Spleen (tissue), 11 donors: ENCODE measurements around the gene NME1. TPM values are rescaled to one million over a fixed set of nuclear protein-coding genes. Genes with fewer than 3 reads are reported as not detected.
A peak's percentile ranks its signal among the peaks of the same experiment; 100 is the strongest.

Experiments used
- DNase-seq: peaks from one replicate; pipeline ENCODE4 v3.0.0-alpha.2; 2020
- H3K27ac ChIP-seq, 8 donors: fragments of 200-600 bp; sonication (generic) in 7 of 8; 1 replicate in 4 of 8; 2 replicates in 4 of 8; pipeline versions ENCODE4 v1.5.0 to v1.8.0; 2016 to 2021; ENCODE audit warnings: inconsistent platforms in 4 of 8, mild to moderate bottlenecking in 4 of 8, moderate library complexity in 1 of 8
- H3K27me3 ChIP-seq, 7 donors: fragments of 200-600 bp; sonication (generic) in 6 of 7; replicated peaks in 1 of 7; 1 replicate in 4 of 7; 2 replicates in 3 of 7; pipeline versions ENCODE4 v1.5.0 to v1.8.0; 2016 to 2021; ENCODE audit warnings: inconsistent platforms in 3 of 7, mild to moderate bottlenecking in 1 of 7
- H3K36me3 ChIP-seq, 6 donors: fragments of 200-600 bp; sonication (generic) in 5 of 6; 1 replicate in 4 of 6; 2 replicates in 2 of 6; pipeline versions ENCODE4 v1.5.0 to v1.8.0; 2016 to 2021; ENCODE audit warnings: inconsistent platforms in 2 of 6
- H3K4me1 ChIP-seq, 6 donors: fragments of 200-600 bp; sonication (generic) in 5 of 6; 1 replicate in 3 of 6; 2 replicates in 3 of 6; pipeline versions ENCODE4 v1.5.0 to v1.8.0; 2016 to 2021; ENCODE audit warnings: inconsistent platforms in 3 of 6
- H3K4me3 ChIP-seq, 8 donors: fragments of 200-600 bp; sonication (generic) in 7 of 8; 1 replicate in 4 of 8; 2 replicates in 4 of 8; pipeline versions ENCODE4 v1.5.0 to v1.8.0; 2016 to 2021; ENCODE audit warnings: inconsistent platforms in 4 of 8, mild to moderate bottlenecking in 4 of 8, moderate library complexity in 2 of 8
- H3K9me3 ChIP-seq, 8 donors: fragments of 200-600 bp; sonication (generic) in 7 of 8; 1 replicate in 4 of 8; 2 replicates in 4 of 8; pipeline versions ENCODE4 v1.5.0 to v1.8.0; 2016 to 2021; ENCODE audit warnings: inconsistent platforms in 4 of 8
- POLR2A ChIP-seq, 3 donors: fragments of 450-650 bp; IDR thresholded peaks; one replicate each; pipeline ENCODE4 v1.5.1; 2017; ENCODE audit warnings: antibody characterized with exemption in 3 of 3, mild to moderate bottlenecking in 1 of 3
- POLR2AphosphoS5 ChIP-seq, 3 donors: sonication (generic); formaldehyde crosslinking; IDR thresholded peaks; one replicate each; pipeline ENCODE4 v1.5.1; 2017; ENCODE audit warnings: antibody characterized with exemption in 3 of 3
- WGBS, 5 donors: extraction: QIAGEN DNeasy Blood & Tissue Kit in 3 of 5; methylation state at CpG; one replicate each; pipeline versions ENCODE4 v1.1.5 to v1.1.7; 2013 to 2018; 5-methylcytosine and 5-hydroxymethylcytosine counted together
- intact Hi-C: fragments of 100-400 bp; cut with DNase I; formaldehyde crosslinking; loops from one replicate; pipeline ENCODE4 v1.15.0; 2023; ENCODE audit warnings: low total_unique reads
- polyA plus RNA-seq, 3 donors: library from polyadenylated mRNA; stranded (reverse); fragments of 200-250 nt; gene quantifications; one replicate each; pipeline ENCODE4 v1.2.1, GENCODE V29; 2013
- total RNA-seq, 7 donors: library from RNA; depleted of rRNA in 3 of 7; stranded (reverse); fragments of >200 nt in 3 of 7; fragmentation: NEBNext Ultra II Directional in 4 of 7; extraction: Animal tissue kit (Norgen Biotek cat#: 25700) in 4 of 7; gene quantifications; one replicate each; pipeline versions ENCODE4 v1.1.0 to v1.2.1, GENCODE V29; 2016 to 2021
- TF ChIP-seq, protein P1 (sequence below), 11 experiments: fragments of 200-600 bp in 7 of 11; fragments of 450-650 bp in 4 of 11; sonication (generic) in 4 of 11; IDR thresholded peaks in 8 of 11; conservative IDR thresholded peaks in 3 of 11; 1 replicate in 7 of 11; 2 replicates in 4 of 11; pipeline versions ENCODE4 v1.4.0 to v1.8.0; 2016 to 2021; ENCODE audit warnings: antibody characterized with exemption in 11 of 11, inconsistent platforms in 4 of 11, mild to moderate bottlenecking in 1 of 11
- donor health status: healthy with polysubstance abuse.
- donor health status: DM: no; HTN: no; CAD: no; lungs with moderate emphysema.
- donor health status: DM: no; HTN: no; CAD: no.
- donor health status: Bipolar disorder and iron deficiency.
- donor health status: healthy.
- donor health status: DM: no; HTN: no; CAD: no.
- donor health status: DM: yes; HTN: yes; CAD: no.

The NME1 gene
- total and polyA plus RNA-seq, 10 donors = 21.2 to 142 (median 40.6) TPM

DNA sequence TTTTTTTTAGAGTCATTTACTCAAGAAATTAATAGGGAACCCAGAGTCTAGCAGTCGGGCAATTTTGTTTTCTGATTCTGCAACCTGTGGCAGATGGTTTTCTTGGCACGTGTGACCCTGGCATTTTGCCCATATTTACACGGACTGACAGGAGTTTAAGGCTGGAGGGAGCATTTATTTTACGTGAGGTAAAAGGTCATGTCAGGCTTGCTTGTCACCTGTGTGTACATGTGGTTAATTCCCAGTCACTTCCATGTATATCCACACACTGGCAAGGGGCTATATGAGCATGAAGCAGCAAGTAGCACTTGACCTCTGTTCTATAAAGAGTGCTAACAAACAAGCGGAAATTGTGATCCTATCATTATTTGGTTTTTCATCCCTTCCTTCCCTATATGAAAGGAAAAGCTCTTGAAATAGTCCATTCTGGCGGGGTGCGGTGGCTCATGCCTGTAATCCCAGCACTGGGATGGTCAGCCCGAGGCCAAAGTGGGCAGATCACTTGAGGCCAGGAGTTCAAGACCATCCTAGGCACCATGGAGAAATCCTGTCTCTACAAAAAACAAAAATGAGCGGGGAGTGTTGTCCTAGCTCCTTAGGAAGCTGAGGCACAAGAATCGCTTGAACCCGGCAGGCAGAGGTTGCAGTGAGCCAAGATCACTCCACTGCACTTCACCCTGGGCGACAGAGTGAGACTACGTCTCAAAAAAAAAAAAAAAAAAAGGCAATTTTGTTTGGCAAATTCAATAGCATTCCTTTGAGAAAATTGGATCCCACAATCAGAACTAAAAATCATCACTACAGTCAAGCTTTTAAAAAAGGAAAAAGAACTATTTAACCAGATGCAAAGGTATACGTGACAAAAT is 34.8 kb upstream of the NME1 start:
- DNase-seq = no peak
- 47 to 57% (median 51%) methylated on average over 14 of the region's 14 CpGs for WGBS, 5 donors
- peaks cover 24 to 78% (median 56%) of the 10 kb centered on the region in 6 donors for H3K4me1 ChIP-seq
- H3K27me3 ChIP-seq = no peaks in the 10 kb centered on the region
- peak overlapping the region in 5 of 8 donors; percentile 77 to 95 (median 91) for H3K4me3 ChIP-seq
- peak overlapping the region in 5 of 8 donors; percentile 32 to 100 (median 100) for H3K27ac ChIP-seq
- no peaks in the 10 kb centered on the region for H3K36me3 ChIP-seq
- intact Hi-C loops = no loop called here
- TF ChIP-seq, protein P1, sequence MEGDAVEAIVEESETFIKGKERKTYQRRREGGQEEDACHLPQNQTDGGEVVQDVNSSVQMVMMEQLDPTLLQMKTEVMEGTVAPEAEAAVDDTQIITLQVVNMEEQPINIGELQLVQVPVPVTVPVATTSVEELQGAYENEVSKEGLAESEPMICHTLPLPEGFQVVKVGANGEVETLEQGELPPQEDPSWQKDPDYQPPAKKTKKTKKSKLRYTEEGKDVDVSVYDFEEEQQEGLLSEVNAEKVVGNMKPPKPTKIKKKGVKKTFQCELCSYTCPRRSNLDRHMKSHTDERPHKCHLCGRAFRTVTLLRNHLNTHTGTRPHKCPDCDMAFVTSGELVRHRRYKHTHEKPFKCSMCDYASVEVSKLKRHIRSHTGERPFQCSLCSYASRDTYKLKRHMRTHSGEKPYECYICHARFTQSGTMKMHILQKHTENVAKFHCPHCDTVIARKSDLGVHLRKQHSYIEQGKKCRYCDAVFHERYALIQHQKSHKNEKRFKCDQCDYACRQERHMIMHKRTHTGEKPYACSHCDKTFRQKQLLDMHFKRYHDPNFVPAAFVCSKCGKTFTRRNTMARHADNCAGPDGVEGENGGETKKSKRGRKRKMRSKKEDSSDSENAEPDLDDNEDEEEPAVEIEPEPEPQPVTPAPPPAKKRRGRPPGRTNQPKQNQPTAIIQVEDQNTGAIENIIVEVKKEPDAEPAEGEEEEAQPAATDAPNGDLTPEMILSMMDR (IDR thresholded peaks at IDR 0.05 in 8 of 11, conservative IDR thresholded peaks at IDR 0.05 in 3 of 11) = no peak
- TF ChIP-seq POLR2A (IDR thresholded peaks at IDR 0.05) = no peak
- TF ChIP-seq POLR2AphosphoS5 (IDR thresholded peaks at IDR 0.05) = no peak
- no peaks in the 10 kb centered on the region for H3K9me3 ChIP-seq

DNA sequence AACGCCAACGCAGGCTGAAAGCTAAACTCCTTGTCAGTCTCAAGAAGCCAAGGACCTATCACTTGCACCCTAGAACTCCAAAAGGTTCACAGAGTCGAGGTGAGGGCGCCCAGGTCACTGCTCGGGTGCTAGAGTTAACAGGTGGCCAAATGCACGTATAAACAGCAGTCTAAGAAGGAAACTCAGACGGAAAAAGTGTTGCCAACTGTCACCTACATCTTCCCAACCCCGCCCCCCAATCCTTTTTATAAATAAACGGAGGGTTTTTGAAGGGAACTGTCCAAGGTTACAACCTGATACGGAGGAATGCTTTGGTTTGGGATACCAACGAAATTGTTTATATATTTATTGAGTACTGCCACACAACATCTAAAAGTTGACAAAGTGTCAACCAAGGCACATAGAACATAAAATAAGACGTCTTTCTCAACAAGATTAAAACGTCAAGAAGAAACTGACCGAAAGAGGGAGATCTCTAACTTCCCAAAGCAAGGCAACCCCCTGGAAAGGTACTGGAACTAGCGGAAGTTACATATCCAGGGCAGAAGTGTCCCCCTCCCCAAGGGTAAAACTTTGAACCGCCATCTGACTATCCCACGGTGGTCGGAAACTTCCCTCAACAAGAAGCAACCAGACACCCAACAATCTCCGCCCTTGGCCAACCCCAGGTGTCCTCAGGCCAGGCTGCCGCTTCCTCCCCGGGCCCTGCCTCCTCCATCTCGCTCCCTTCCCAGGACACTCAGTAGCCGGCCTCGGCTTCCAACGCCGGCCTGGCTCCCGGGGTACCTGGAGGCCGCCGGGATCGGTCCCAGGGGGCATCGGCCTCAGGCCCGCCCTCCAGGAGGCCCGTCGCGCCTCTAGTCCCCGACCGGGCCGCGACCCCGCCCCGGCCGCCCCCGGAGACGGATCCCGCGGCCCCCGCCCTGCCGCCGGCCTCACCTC is 33.7 kb upstream of the NME1 start:
- Histone ChIP-seq H3K9me3 (no peaks in the 10 kb centered on the region), H3K36me3 (no peaks in the 10 kb centered on the region), H3K27ac (peak overlapping the region; percentile 95 to 100 (median 99)), H3K4me3 (peak overlapping the region; percentile 64 to 96 (median 90)), H3K27me3 (no peaks in the 10 kb centered on the region), H3K4me1 (peaks cover 24 to 67% (median 53%) of the 10 kb centered on the region in 6 donors)
- DNase-seq = peak; percentile 92
- TF ChIP-seq, protein P1 (IDR thresholded peaks at IDR 0.05 in 8 of 11, conservative IDR thresholded peaks at IDR 0.05 in 3 of 11) = peak in 1 of 11 experiments; percentile 8
- TF ChIP-seq POLR2A (IDR thresholded peaks at IDR 0.05) = no peak
- no peak for TF ChIP-seq POLR2AphosphoS5 (IDR thresholded peaks at IDR 0.05)
- 1 to 2% (median 2%) methylated on average over 31 to 49 of the region's 49 CpGs for WGBS, 5 donors
- intact Hi-C loops = no loop called here

DNA sequence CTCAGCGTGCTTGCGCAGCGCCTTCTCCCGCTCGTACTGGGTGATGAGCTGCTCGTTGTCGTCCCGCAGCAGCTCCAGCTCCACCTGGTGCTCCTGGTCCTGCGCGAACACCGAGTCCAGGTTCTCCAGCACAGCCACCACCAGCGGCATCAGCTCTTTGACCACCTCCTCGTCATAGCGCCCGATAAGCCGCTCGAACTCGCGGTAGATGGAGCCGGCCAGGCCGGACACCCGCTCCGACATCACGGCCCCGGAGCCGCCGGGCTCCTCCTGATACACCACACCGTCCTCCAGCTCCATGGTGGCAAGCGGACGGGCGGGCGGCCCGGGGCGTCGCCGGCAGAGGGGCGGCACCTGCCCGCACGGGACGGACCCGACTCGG is 33.0 kb upstream of the NME1 start:
- peak overlapping the region; percentile 64 to 96 (median 90) for H3K4me3 ChIP-seq
- H3K27ac ChIP-seq = peak overlapping the region; percentile 95 to 100 (median 99)
- no peaks in the 10 kb centered on the region for H3K9me3 ChIP-seq
- H3K36me3 ChIP-seq = no peaks in the 10 kb centered on the region
- H3K27me3 ChIP-seq = no peaks in the 10 kb centered on the region
- intact Hi-C loops = no loop called here
- 0 to 1% (median 0%) methylated on average over 26 to 42 of the region's 42 CpGs for WGBS, 5 donors
- peaks cover 24 to 60% (median 52%) of the 10 kb centered on the region in 6 donors for H3K4me1 ChIP-seq
- TF ChIP-seq, protein P1 (IDR thresholded peaks at IDR 0.05 in 8 of 11, conservative IDR thresholded peaks at IDR 0.05 in 3 of 11) = peak in 1 of 11 experiments; percentile 9
- TF ChIP-seq POLR2A (IDR thresholded peaks at IDR 0.05) (no peak), POLR2AphosphoS5 (IDR thresholded peaks at IDR 0.05) (peak in 1 of 3 donors; percentile 3)
- DNase-seq = no peak
